Mesothelial cell of epicardium (in vitro differentiated cells): ENCODE data around the gene LRCOL1. TPM values are rescaled to one million over a fixed set of nuclear protein-coding genes. Genes with fewer than 3 reads are reported as not detected.

Experiments used
- DNase-seq, 2 experiments: peaks; one replicate each; pipeline ENCODE4 v3.0.0; 2021; ENCODE audit warnings: low spot score in 2 of 2; ENCODE audit not compliant: unreplicated experiment in 2 of 2
- H3K27ac Mint-ChIP-seq: 2 replicates; pipeline ENCODE4 v1.8.0; 2021; ENCODE audit warnings: mixed read lengths
- H3K27me3 Mint-ChIP-seq: 2 replicates; pipeline ENCODE4 v1.8.0; 2021; ENCODE audit warnings: low read depth, mixed read lengths
- H3K36me3 Mint-ChIP-seq: 2 replicates; pipeline ENCODE4 v1.8.0; 2021; ENCODE audit warnings: mixed read lengths
- H3K4me1 Mint-ChIP-seq: 2 replicates; pipeline ENCODE4 v1.8.0; 2021; ENCODE audit warnings: mixed read lengths
- H3K4me3 Mint-ChIP-seq: 2 replicates; pipeline ENCODE4 v1.8.0; 2021; ENCODE audit warnings: mild to moderate bottlenecking, moderate library complexity, mixed read lengths
- H3K9me3 Mint-ChIP-seq: 2 replicates; pipeline ENCODE4 v1.8.0; 2021; ENCODE audit warnings: mixed read lengths
- total RNA-seq: library from RNA; stranded (reverse); gene quantifications from 3 replicates; pipeline ENCODE4 v1.2.1, GENCODE V29; 2021
- TF ChIP-seq, protein P1 (sequence below): fragments of 200-600 bp; sonication (generic); IDR thresholded peaks from one replicate; pipeline ENCODE4 v1.5.0; 2021; ENCODE audit warnings: antibody characterized with exemption; ENCODE audit not compliant: unreplicated experiment

The LRCOL1 gene
- total RNA-seq, 1 donor from 2014 or later, result not detected

- Mint-ChIP-seq H3K4me1 (no peaks in the 10 kb centered on the region), H3K9me3 (no peaks in the 10 kb centered on the region), H3K36me3 (peaks cover 62% of the 10 kb centered on the region), H3K27ac (no peak overlapping the region), H3K4me3 (no peak overlapping the region), H3K27me3 (no peaks in the 10 kb centered on the region)
- TF ChIP-seq, protein P1, sequence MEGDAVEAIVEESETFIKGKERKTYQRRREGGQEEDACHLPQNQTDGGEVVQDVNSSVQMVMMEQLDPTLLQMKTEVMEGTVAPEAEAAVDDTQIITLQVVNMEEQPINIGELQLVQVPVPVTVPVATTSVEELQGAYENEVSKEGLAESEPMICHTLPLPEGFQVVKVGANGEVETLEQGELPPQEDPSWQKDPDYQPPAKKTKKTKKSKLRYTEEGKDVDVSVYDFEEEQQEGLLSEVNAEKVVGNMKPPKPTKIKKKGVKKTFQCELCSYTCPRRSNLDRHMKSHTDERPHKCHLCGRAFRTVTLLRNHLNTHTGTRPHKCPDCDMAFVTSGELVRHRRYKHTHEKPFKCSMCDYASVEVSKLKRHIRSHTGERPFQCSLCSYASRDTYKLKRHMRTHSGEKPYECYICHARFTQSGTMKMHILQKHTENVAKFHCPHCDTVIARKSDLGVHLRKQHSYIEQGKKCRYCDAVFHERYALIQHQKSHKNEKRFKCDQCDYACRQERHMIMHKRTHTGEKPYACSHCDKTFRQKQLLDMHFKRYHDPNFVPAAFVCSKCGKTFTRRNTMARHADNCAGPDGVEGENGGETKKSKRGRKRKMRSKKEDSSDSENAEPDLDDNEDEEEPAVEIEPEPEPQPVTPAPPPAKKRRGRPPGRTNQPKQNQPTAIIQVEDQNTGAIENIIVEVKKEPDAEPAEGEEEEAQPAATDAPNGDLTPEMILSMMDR, result no peak
- DNase-seq, result no peak
These were observed 23.0 kb upstream of the LRCOL1 start for GRCh38 chr12:132633398-132633797.

DNA sequence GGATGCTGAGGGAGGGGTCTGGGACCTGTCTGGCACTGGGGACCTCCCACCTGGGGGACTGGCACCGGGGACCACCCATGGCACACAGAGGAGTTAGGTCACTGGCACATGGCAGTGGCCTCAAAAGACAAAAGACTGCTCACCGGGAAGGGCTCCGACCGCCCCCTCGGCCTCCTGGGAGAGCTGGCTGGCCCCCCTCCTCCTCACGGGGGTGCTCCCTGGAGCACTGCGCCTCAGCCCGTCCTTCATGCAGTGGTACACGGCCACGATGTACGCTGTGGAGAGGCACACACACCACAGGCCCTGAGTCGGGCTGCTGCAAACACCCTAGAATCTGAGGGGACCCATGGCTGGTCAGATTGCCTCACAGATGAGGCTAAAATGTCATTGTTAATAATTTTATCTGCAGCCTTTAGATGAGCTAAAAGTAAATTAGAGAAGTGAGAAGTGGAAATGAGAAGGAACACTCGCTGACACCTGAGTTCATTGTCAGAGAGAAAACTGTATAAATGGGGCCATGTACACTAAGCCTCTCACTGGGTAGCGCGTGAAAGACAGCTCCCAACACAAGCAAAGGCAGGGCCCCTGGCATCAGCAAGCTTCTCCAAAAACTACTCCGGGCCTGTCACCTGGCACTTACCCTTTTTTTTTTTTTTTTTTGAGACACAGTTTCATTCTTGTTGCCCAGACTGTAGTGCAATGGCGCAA is 22.3 kb upstream of the LRCOL1 start:
- Mint-ChIP-seq H3K4me1 (no peaks in the 10 kb centered on the region), H3K27me3 (no peaks in the 10 kb centered on the region), H3K27ac (no peak overlapping the region), H3K9me3 (no peaks in the 10 kb centered on the region), H3K4me3 (no peak overlapping the region), H3K36me3 (peaks cover 62% of the 10 kb centered on the region)
- DNase-seq, result no peak
- TF ChIP-seq, protein P1, result no peak

DNA sequence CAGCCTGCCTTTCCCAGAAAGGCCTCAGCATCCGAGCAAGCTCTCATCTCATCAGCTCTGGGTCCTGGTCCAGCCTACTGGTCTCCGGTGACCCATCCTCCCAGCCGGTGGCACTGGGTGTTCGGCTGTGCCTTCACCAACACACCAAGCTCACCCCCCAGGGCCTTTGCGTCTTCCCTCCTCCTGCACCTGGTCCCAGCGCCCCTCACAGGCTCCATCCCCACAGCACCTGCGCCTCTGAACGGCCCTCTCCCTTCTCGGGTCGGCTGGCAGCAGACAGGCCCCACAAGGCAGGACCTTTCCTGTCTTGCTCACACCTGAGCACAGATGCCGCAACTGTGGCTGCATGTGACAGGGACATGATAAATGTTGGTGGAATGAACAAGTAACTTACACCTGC is 21.3 kb upstream of the LRCOL1 start:
- H3K9me3 Mint-ChIP-seq, result no peaks in the 10 kb centered on the region
- DNase-seq, result no peak
- H3K27ac Mint-ChIP-seq, result no peak overlapping the region
- TF ChIP-seq, protein P1, result no peak
- H3K27me3 Mint-ChIP-seq, result no peaks in the 10 kb centered on the region
- no peaks in the 10 kb centered on the region for H3K4me1 Mint-ChIP-seq
- peaks cover 56% of the 10 kb centered on the region for H3K36me3 Mint-ChIP-seq
- no peak overlapping the region for H3K4me3 Mint-ChIP-seq

GRCh38 chr12:132630672-132631071 is 20.3 kb upstream of the LRCOL1 start:
- Mint-ChIP-seq H3K4me1 (no peaks in the 10 kb centered on the region), H3K9me3 (no peaks in the 10 kb centered on the region), H3K27me3 (no peaks in the 10 kb centered on the region), H3K36me3 (peaks cover 55% of the 10 kb centered on the region), H3K27ac (no peak overlapping the region), H3K4me3 (no peak overlapping the region)
- TF ChIP-seq, protein P1, result no peak
- no peak for DNase-seq

DNA sequence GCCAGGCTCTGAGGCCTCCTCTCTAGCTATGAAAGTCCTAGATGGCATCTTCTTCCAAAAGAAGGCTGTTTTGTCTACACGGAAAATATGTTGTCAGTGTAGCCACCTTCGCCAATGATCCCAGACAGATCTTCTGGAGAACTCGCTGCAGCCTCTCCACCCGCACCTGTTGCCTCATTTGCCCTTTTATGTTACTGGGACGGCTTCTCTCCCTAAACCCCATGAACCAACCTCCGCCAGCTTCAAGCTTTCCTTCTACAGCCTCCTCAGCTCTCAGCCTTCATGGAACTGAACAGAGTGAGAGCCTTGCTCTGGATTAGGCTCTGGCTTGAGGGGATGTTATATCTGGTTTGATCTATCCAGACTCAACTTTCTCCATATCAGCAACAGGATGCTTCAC is 18.9 kb upstream of the LRCOL1 start:
- H3K36me3 Mint-ChIP-seq, result peaks cover 49% of the 10 kb centered on the region
- no peak overlapping the region for H3K4me3 Mint-ChIP-seq
- H3K9me3 Mint-ChIP-seq, result no peaks in the 10 kb centered on the region
- TF ChIP-seq, protein P1, result no peak
- H3K27ac Mint-ChIP-seq, result no peak overlapping the region
- H3K4me1 Mint-ChIP-seq, result peaks cover 3% of the 10 kb centered on the region
- no peak for DNase-seq
- H3K27me3 Mint-ChIP-seq, result no peaks in the 10 kb centered on the region
